Measurements from ENCODE around the gene SLC24A4.

GRCh38 chr14:92425101-92425500 lies 102.1 kb downstream of the SLC24A4 start:
- TF ChIP-seq POLR2A (IDR thresholded peaks at IDR 0.05; ENCODE audit: low read length) (no peak), GATA1 (IDR thresholded peaks at IDR 0.05; ENCODE audit: low read depth, low read length) (no peak)
